Thymus (tissue), 11 donors: ENCODE measurements around the gene SHISA5. TPM values are rescaled to one million over a fixed set of nuclear protein-coding genes. Genes with fewer than 3 reads are reported as not detected.
"Not testable (repeated sequence)": the region's sequence is repeated elsewhere in the genome, so short reads cannot be mapped to it uniquely, and the experiment has no call there.

Experiments
- DNase-seq, 9 donors: peaks; one replicate each; pipeline ENCODE4 v3.0.0-alpha.2; 2013; ENCODE audit warnings: low spot score in 9 of 9, low read depth in 6 of 9, missing footprints in 1 of 9
- H3K27ac ChIP-seq, 2 donors: one replicate each; pipeline ENCODE4 v1.5.1; 2013; ENCODE audit warnings: control low read depth in 1 of 2, low read depth in 1 of 2, low read length in 1 of 2, mild to moderate bottlenecking in 1 of 2, moderate library complexity in 1 of 2
- H3K27me3 ChIP-seq, 2 donors: one replicate each; pipeline ENCODE4 v1.5.1; 2013; ENCODE audit warnings: low read length in 1 of 2; ENCODE audit not compliant: control insufficient read depth in 2 of 2, insufficient read depth in 1 of 2
- H3K36me3 ChIP-seq, 2 donors: one replicate each; pipeline ENCODE4 v1.5.1; 2013; ENCODE audit warnings: low read length in 1 of 2, mild to moderate bottlenecking in 1 of 2, moderate library complexity in 1 of 2; ENCODE audit not compliant: control insufficient read depth in 2 of 2, insufficient read depth in 2 of 2
- H3K4me1 ChIP-seq, 2 donors: one replicate each; pipeline ENCODE4 v1.5.1; 2013; ENCODE audit warnings: low read length in 2 of 2; ENCODE audit not compliant: control insufficient read depth in 2 of 2, insufficient read depth in 2 of 2
- H3K4me3 ChIP-seq, 2 donors: one replicate each; pipeline ENCODE4 v1.5.1; 2013; ENCODE audit warnings: low read length in 2 of 2, control low read depth in 1 of 2, mild to moderate bottlenecking in 1 of 2
- H3K9me3 ChIP-seq, 2 donors: one replicate each; pipeline ENCODE4 v1.5.1; 2013; ENCODE audit warnings: low read length in 1 of 2, mild to moderate bottlenecking in 1 of 2; ENCODE audit not compliant: control insufficient read depth in 2 of 2, insufficient read depth in 1 of 2
- WGBS: extraction: QIAGEN DNeasy Blood & Tissue Kit; methylation state at CpG from one replicate; pipeline ENCODE4 v1.1.7; 2013; 5-methylcytosine and 5-hydroxymethylcytosine counted together
- polyA plus RNA-seq: library from polyadenylated mRNA; stranded (reverse); fragments of 200-250 nt; gene quantifications from one replicate; pipeline ENCODE4 v1.2.3, GENCODE V29; 2013
- total RNA-seq: library from RNA; stranded (reverse); fragments of 120-200 nt; gene quantifications from one replicate; pipeline ENCODE4 v1.2.4, GENCODE V29; 2013
- donor health status: healthy.

The SHISA5 gene
- total and polyA plus RNA-seq, 2 donors: 104 to 115 TPM

DNA sequence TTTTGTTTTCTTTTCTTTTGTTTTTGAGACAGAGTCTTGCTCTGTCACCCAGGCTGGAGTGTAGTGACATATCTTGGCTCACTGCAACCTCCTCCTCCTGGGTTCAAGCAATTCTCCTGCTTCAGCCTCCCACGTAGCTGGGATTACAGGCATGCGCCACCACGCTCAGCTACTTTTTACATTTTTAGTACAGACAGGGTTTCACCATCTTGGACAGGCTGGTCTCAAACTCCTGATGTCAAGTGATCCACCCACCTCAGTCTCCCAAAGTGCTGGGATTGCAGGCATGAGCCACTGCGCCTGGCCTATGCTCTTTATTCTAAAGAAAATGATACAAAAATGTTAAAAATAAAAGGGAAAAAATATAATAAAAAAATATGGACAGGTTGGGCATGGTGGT is 26.7 kb upstream of the SHISA5 start:
- not testable (repeated sequence) for H3K4me3 ChIP-seq, DNase-seq, H3K27me3 ChIP-seq, H3K27ac ChIP-seq, H3K36me3 ChIP-seq, H3K9me3 ChIP-seq, H3K4me1 ChIP-seq
- 98% methylated on average over 4 of the region's 4 CpGs for WGBS

GRCh38 chr3:48528754-48529153 is 24.8 kb upstream of the SHISA5 start:
- H3K4me1 ChIP-seq: no peaks in the 10 kb centered on the region
- no peaks in the 10 kb centered on the region for H3K9me3 ChIP-seq
- no peaks in the 10 kb centered on the region for H3K36me3 ChIP-seq
- H3K27ac ChIP-seq: no peak overlapping the region
- no peak for DNase-seq
- no peak overlapping the region for H3K4me3 ChIP-seq
- 94% methylated on average over 3 of the region's 3 CpGs for WGBS
- H3K27me3 ChIP-seq: no peaks in the 10 kb centered on the region

DNA sequence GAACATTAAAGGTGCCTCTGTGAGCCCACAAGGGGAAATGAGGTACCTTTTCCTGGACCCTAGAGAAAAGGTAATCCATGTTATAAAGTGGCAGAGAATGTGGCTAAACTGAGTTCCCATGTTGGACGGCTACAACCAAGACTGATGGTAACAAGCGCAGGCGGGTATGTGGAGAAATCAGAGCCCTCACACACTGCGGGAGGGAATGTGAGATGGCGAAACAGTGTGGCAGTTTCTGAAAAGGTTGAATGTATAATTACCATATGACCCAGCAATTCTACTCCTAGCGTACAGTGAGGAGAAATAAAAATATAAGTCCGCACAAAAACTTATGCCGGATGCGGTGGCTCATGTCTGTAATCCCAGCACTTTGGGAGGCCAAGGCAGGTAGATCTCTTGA is 24.1 kb upstream of the SHISA5 start:
- H3K9me3 ChIP-seq: no peaks in the 10 kb centered on the region
- no peak overlapping the region for H3K27ac ChIP-seq
- 96% methylated on average over 9 of the region's 9 CpGs for WGBS
- no peak for DNase-seq
- no peaks in the 10 kb centered on the region for H3K4me1 ChIP-seq
- no peaks in the 10 kb centered on the region for H3K36me3 ChIP-seq
- no peak overlapping the region for H3K4me3 ChIP-seq
- H3K27me3 ChIP-seq: no peaks in the 10 kb centered on the region

DNA sequence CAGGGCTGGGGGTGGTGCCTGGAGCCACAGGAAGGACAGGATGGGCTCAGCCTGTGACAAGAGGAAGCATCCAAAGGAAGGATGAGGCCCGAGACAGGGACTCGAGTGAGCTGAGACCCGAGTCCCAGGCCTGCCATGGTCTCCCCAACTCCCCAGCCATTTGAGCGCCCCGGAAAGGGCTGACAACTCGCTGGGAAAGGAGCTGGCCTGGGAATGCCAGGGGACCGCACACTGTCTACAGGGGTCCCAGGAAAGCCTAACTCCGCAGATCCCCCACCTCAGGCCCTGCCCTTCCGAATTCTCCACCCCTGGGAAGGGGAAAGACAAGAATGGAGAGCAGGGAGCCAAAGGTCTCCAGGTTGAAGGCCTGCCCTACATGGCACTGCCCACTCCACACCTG is 21.0 kb upstream of the SHISA5 start:
- 93% methylated on average over 9 of the region's 9 CpGs for WGBS
- Histone ChIP-seq H3K4me3 (no peak overlapping the region), H3K27ac (no peak overlapping the region), H3K4me1 (no peaks in the 10 kb centered on the region), H3K9me3 (no peaks in the 10 kb centered on the region), H3K27me3 (no peaks in the 10 kb centered on the region), H3K36me3 (no peaks in the 10 kb centered on the region)
- no peak for DNase-seq

DNA sequence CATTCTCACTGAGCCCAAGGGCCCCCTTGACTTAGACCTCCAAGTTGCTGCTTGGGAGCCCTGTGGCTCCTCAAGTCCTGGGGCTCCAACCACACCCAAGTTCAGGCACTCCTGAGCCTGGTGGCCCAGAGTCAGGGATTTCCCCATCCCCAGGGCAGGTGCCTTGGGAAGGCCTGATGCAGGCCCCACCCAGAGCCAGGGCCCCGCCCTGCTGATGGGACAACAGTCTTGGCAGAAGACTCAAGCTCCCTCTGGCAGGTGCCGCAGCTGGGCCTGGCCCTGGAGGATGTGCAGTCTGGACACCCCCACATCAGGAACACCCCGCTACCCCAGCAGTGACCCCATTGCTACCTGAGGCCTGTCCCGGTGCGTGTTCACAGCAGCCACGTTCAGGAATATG is 17.7 kb upstream of the SHISA5 start:
- Histone ChIP-seq H3K36me3 (no peaks in the 10 kb centered on the region), H3K27me3 (no peaks in the 10 kb centered on the region), H3K4me1 (peaks cover 0 to 13% of the 10 kb centered on the region in 2 donors), H3K4me3 (no peak overlapping the region), H3K27ac (no peak overlapping the region), H3K9me3 (no peaks in the 10 kb centered on the region)
- no peak for DNase-seq
- WGBS: 88% methylated on average over 6 of the region's 6 CpGs

DNA sequence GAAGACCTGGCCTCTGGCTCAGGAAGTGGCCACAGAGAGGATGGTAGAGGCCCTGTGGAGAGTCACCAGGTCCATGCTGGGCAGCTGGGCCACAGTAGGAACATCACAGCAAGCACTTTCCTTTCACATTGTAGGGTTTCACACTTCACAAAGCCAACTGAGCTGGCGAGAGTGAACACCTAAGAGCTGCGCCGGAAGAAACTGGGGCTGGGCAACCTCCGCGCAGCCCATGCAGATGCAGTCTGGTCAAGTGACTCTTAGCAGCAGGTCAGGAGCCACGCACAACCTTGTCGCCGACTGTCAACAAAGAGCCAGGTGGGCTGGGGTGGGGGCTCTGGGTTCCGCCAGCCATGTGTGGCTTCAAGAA is 15.3 kb upstream of the SHISA5 start:
- Histone ChIP-seq H3K4me1 (peaks cover 0 to 26% of the 10 kb centered on the region in 2 donors), H3K27ac (no peak overlapping the region), H3K4me3 (no peak overlapping the region), H3K36me3 (no peaks in the 10 kb centered on the region), H3K9me3 (no peaks in the 10 kb centered on the region), H3K27me3 (no peaks in the 10 kb centered on the region)
- DNase-seq: no peak
- 93% methylated on average over 9 of the region's 9 CpGs for WGBS

- no peak overlapping the region for H3K27ac ChIP-seq
- H3K4me3 ChIP-seq: no peak overlapping the region
- DNase-seq: peak in 1 of 9 donors; percentile 38
- no peaks in the 10 kb centered on the region for H3K36me3 ChIP-seq
- H3K4me1 ChIP-seq: peaks cover 0 to 26% of the 10 kb centered on the region in 2 donors
- no peaks in the 10 kb centered on the region for H3K27me3 ChIP-seq
- 36% methylated on average over 12 of the region's 12 CpGs for WGBS
- H3K9me3 ChIP-seq: no peaks in the 10 kb centered on the region
These were observed 14.8 kb upstream of the SHISA5 start for GRCh38 chr3:48518638-48519276.

- WGBS: 98% methylated on average over 6 of the region's 6 CpGs
- H3K4me1 ChIP-seq: peaks cover 0 to 26% of the 10 kb centered on the region in 2 donors
- H3K36me3 ChIP-seq: no peaks in the 10 kb centered on the region
- no peak overlapping the region for H3K27ac ChIP-seq
- no peaks in the 10 kb centered on the region for H3K27me3 ChIP-seq
- H3K4me3 ChIP-seq: no peak overlapping the region
- H3K9me3 ChIP-seq: no peaks in the 10 kb centered on the region
- no peak for DNase-seq
These were observed 14.1 kb upstream of the SHISA5 start for GRCh38 chr3:48518069-48518468.

GRCh38 chr3:48516571-48516970 is 12.6 kb upstream of the SHISA5 start:
- no peaks in the 10 kb centered on the region for H3K36me3 ChIP-seq
- DNase-seq: no peak
- H3K9me3 ChIP-seq: no peaks in the 10 kb centered on the region
- H3K4me1 ChIP-seq: peaks cover 0 to 26% of the 10 kb centered on the region in 2 donors
- H3K4me3 ChIP-seq: no peak overlapping the region
- 93% methylated on average over 8 of the region's 8 CpGs for WGBS
- no peak overlapping the region for H3K27ac ChIP-seq
- H3K27me3 ChIP-seq: no peaks in the 10 kb centered on the region
